H7 (cell line): ENCODE measurements around the gene SOHLH2. TPM values are rescaled to one million over a fixed set of nuclear protein-coding genes. Genes with fewer than 3 reads are reported as not detected.

Source experiments
- DNase-seq: peaks from one replicate; pipeline ENCODE4 v3.0.0; 2012
- H3K27me3 ChIP-seq: 2 replicates; pipeline ENCODE4 v1.6.0; 2011; ENCODE audit warnings: mild to moderate bottlenecking, low read length; ENCODE audit not compliant: control insufficient read depth, insufficient read depth
- H3K36me3 ChIP-seq: replicated peaks from 2 replicates; pipeline ENCODE4 v1.5.1; 2011; ENCODE audit warnings: low read length; ENCODE audit not compliant: control insufficient read depth, insufficient read depth
- H3K4me3 ChIP-seq: 2 replicates; pipeline ENCODE4 v1.5.1; 2011; ENCODE audit warnings: low read depth, mild to moderate bottlenecking, control low read depth, low read length, moderate library complexity; ENCODE audit not compliant: insufficient read depth
- total RNA-seq: library from RNA; depleted of rRNA; stranded (reverse); fragments of >200 nt; shearing (Covaris generic); gene quantifications from 2 replicates; pipeline ENCODE4 v1.2.3, GENCODE V29; 2014

The SOHLH2 gene
- total RNA-seq, 1 experiment from 2014 or later: 4.2 TPM

- H3K36me3 ChIP-seq: no peaks in the 10 kb centered on the region
- no peak overlapping the region for H3K4me3 ChIP-seq
- DNase-seq: no peak
- no peaks in the 10 kb centered on the region for H3K27me3 ChIP-seq
Observed at GRCh38 chr13:36163286-36163685, 51.1 kb downstream of the SOHLH2 start.

GRCh38 chr13:36160297-36160696 is 54.1 kb downstream of the SOHLH2 start:
- no peak for DNase-seq
- no peaks in the 10 kb centered on the region for H3K36me3 ChIP-seq
- no peak overlapping the region for H3K4me3 ChIP-seq
- no peaks in the 10 kb centered on the region for H3K27me3 ChIP-seq

- Histone ChIP-seq H3K4me3 (no peak overlapping the region), H3K36me3 (no peaks in the 10 kb centered on the region), H3K27me3 (no peaks in the 10 kb centered on the region)
- DNase-seq: no peak
Observed at GRCh38 chr13:36158611-36159010, 55.7 kb downstream of the SOHLH2 start.

- Histone ChIP-seq H3K27me3 (no peaks in the 10 kb centered on the region), H3K36me3 (no peaks in the 10 kb centered on the region), H3K4me3 (no peak overlapping the region)
- no peak for DNase-seq
Observed at GRCh38 chr13:36157480-36157879, 56.9 kb downstream of the SOHLH2 start.

GRCh38 chr13:36154567-36155291 is 59.6 kb downstream of the SOHLH2 start:
- peak; percentile 72 for DNase-seq
- Histone ChIP-seq H3K4me3 (peak overlapping the region; percentile 4; the same call in 1 of the 2 replicates), H3K27me3 (no peaks in the 10 kb centered on the region), H3K36me3 (no peaks in the 10 kb centered on the region)

GRCh38 chr13:36151591-36151990 is 62.8 kb downstream of the SOHLH2 start:
- no peak for DNase-seq
- Histone ChIP-seq H3K27me3 (no peaks in the 10 kb centered on the region), H3K4me3 (no peak overlapping the region), H3K36me3 (no peaks in the 10 kb centered on the region)

- Histone ChIP-seq H3K36me3 (no peaks in the 10 kb centered on the region), H3K27me3 (no peaks in the 10 kb centered on the region), H3K4me3 (no peak overlapping the region)
- DNase-seq: no peak
Observed at GRCh38 chr13:36148446-36148845, 65.9 kb downstream of the SOHLH2 start.

GRCh38 chr13:36147330-36147729 is 67.0 kb downstream of the SOHLH2 start:
- no peak overlapping the region for H3K4me3 ChIP-seq
- no peaks in the 10 kb centered on the region for H3K36me3 ChIP-seq
- no peak for DNase-seq
- no peaks in the 10 kb centered on the region for H3K27me3 ChIP-seq

GRCh38 chr13:36146511-36147269 is 67.7 kb downstream of the SOHLH2 start:
- no peaks in the 10 kb centered on the region for H3K27me3 ChIP-seq
- H3K36me3 ChIP-seq: no peaks in the 10 kb centered on the region
- DNase-seq: no peak
- no peak overlapping the region for H3K4me3 ChIP-seq

GRCh38 chr13:36143738-36144137 is 70.6 kb downstream of the SOHLH2 start:
- no peaks in the 10 kb centered on the region for H3K27me3 ChIP-seq
- no peaks in the 10 kb centered on the region for H3K36me3 ChIP-seq
- DNase-seq: no peak
- H3K4me3 ChIP-seq: no peak overlapping the region

GRCh38 chr13:36142735-36143134 is 71.6 kb downstream of the SOHLH2 start:
- no peaks in the 10 kb centered on the region for H3K27me3 ChIP-seq
- DNase-seq: no peak
- H3K4me3 ChIP-seq: no peak overlapping the region
- H3K36me3 ChIP-seq: no peaks in the 10 kb centered on the region

GRCh38 chr13:36135876-36136275 is 78.5 kb downstream of the SOHLH2 start:
- no peak for DNase-seq
- Histone ChIP-seq H3K4me3 (no peak overlapping the region), H3K36me3 (no peaks in the 10 kb centered on the region), H3K27me3 (peaks cover 9% of the 10 kb centered on the region)

GRCh38 chr13:36134632-36135031 is 79.7 kb downstream of the SOHLH2 start:
- Histone ChIP-seq H3K36me3 (no peaks in the 10 kb centered on the region), H3K27me3 (peaks cover 18% of the 10 kb centered on the region), H3K4me3 (no peak overlapping the region)
- no peak for DNase-seq

GRCh38 chr13:36133950-36134626 is 80.3 kb downstream of the SOHLH2 start:
- Histone ChIP-seq H3K4me3 (no peak overlapping the region), H3K36me3 (no peaks in the 10 kb centered on the region), H3K27me3 (peaks cover 24% of the 10 kb centered on the region)
- DNase-seq: no peak

GRCh38 chr13:36132376-36132775 is 82.0 kb downstream of the SOHLH2 start:
- no peaks in the 10 kb centered on the region for H3K36me3 ChIP-seq
- no peak overlapping the region for H3K4me3 ChIP-seq
- no peak for DNase-seq
- H3K27me3 ChIP-seq: peaks cover 25% of the 10 kb centered on the region
